AG04450 (cell line): Measurements from ENCODE around the gene RNF224. TPM values are rescaled to one million over a fixed set of nuclear protein-coding genes. Genes with fewer than 3 reads are reported as not detected.

Source experiments
- CTCF ChIA-PET: fragments of 300-600, 350-600 bp; formaldehyde crosslinking; extraction: SDS; loops from one replicate; lab custom pipeline; 2022; ENCODE audit warnings: antibody characterized with exemption, inconsistent platforms; lab: Charles Lee
- POLR2A ChIA-PET: fragments of 350-600 bp; formaldehyde crosslinking; extraction: SDS; loops from one replicate; lab custom pipeline; 2021; ENCODE audit warnings: antibody characterized with exemption, inconsistent platforms; lab: Yijun Ruan, JAX
- DNase-seq: peaks from one replicate; pipeline ENCODE4 v3.0.0-alpha.2; 2011; ENCODE audit warnings: low read depth, low spot score
- H3K27ac ChIP-seq: one replicate; pipeline ENCODE4 v1.5.1; 2012; ENCODE audit warnings: low read depth, low read length, control low read depth
- H3K27me3 ChIP-seq: one replicate; pipeline ENCODE4 v1.6.0; 2012; ENCODE audit warnings: low read length; ENCODE audit not compliant: control insufficient read depth, insufficient read depth
- H3K4me3 ChIP-seq: 2 replicates; pipeline ENCODE4 v1.5.1; 2011; ENCODE audit warnings: mild to moderate bottlenecking, low read depth, low read length, control low read depth
- H3K9me3 ChIP-seq: 2 replicates; pipeline ENCODE4 v1.5.1; 2012; ENCODE audit warnings: low read length; ENCODE audit not compliant: control insufficient read depth, insufficient read depth
- polyA plus RNA-seq: library from polyadenylated mRNA; depleted of rRNA; stranded (reverse); fragments of >200 nt; gene quantifications from 2 replicates; pipeline ENCODE4 v1.2.3, GENCODE V29; 2011
- TF ChIP-seq, protein P1 (sequence below): IDR thresholded peaks from 2 replicates; pipeline ENCODE4 v1.5.1; 2011; ENCODE audit warnings: low read depth, low read length, control low read depth, inconsistent platforms

The RNF224 gene
- polyA plus RNA-seq, 1 experiment, result not detected

DNA sequence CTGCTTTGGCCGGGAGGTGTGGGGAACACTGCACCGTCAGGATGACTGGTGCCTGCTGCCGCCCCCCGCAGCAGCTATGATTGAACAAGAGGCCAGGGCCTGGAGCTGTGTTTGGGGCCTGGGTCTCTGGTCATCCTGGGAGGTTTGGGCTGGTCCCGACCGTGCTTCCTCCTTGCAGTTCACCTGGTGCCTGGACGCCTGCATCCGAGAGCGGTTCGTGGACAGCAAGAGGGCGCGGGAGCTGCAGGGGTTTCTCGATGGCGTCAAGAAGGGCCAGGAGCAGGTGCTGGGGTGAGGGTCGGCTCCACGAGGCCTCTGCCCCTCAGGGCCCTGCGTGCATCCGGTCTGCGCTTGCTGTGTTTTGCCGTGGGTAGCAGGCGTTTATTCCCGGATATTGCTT, 36.8 kb downstream of the RNF224 start:
- CTCF ChIA-PET, result interaction anchor here (0.6 kb wide), 1 partner anchor 41 kb away, joined by 12 read pairs; no protein-coding TSS in a partner anchor

GRCh38 chr9:137265496-137266161, 38.3 kb downstream of the RNF224 start:
- H3K27ac ChIP-seq, result no peak overlapping the region
- H3K9me3 ChIP-seq, result no peaks in the 10 kb centered on the region; the same call in 1 of the 2 replicates
- H3K4me3 ChIP-seq, result no peak overlapping the region
- no peak for DNase-seq
- TF ChIP-seq, protein P1, sequence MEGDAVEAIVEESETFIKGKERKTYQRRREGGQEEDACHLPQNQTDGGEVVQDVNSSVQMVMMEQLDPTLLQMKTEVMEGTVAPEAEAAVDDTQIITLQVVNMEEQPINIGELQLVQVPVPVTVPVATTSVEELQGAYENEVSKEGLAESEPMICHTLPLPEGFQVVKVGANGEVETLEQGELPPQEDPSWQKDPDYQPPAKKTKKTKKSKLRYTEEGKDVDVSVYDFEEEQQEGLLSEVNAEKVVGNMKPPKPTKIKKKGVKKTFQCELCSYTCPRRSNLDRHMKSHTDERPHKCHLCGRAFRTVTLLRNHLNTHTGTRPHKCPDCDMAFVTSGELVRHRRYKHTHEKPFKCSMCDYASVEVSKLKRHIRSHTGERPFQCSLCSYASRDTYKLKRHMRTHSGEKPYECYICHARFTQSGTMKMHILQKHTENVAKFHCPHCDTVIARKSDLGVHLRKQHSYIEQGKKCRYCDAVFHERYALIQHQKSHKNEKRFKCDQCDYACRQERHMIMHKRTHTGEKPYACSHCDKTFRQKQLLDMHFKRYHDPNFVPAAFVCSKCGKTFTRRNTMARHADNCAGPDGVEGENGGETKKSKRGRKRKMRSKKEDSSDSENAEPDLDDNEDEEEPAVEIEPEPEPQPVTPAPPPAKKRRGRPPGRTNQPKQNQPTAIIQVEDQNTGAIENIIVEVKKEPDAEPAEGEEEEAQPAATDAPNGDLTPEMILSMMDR, result no peak
- CTCF ChIA-PET, result no interaction called here
- H3K27me3 ChIP-seq, result no peaks in the 10 kb centered on the region
- POLR2A ChIA-PET, result interaction anchor here (0.8 to 1.3 kb wide), 3 partner anchors 9 to 25 kb away, joined by 3 to 5 read pairs (median 3); partner anchors contain the start of gene TOR4A

More for the DNA sequence above, 36.8 kb downstream of the RNF224 start:
- H3K27ac ChIP-seq, result no peak overlapping the region
- no peak overlapping the region for H3K4me3 ChIP-seq
- TF ChIP-seq, protein P1, result no peak
- POLR2A ChIA-PET, result no interaction called here
- H3K27me3 ChIP-seq, result no peaks in the 10 kb centered on the region
- no peak for DNase-seq
- no peaks in the 10 kb centered on the region; the same call in 1 of the 2 replicates for H3K9me3 ChIP-seq

GRCh38 chr9:137266162-137266527, 38.8 kb downstream of the RNF224 start:
- Histone ChIP-seq H3K4me3 (no peak overlapping the region), H3K27ac (no peak overlapping the region), H3K9me3 (no peaks in the 10 kb centered on the region; the same call in 1 of the 2 replicates), H3K27me3 (no peaks in the 10 kb centered on the region)
- CTCF ChIA-PET, result no interaction called here
- TF ChIP-seq, protein P1, result no peak
- POLR2A ChIA-PET, result interaction anchor here (0.9 to 1.3 kb wide), 3 partner anchors 10 to 26 kb away, joined by 3 to 5 read pairs (median 3); partner anchors contain the start of genes TOR4A and TUBB4B
- DNase-seq, result no peak

GRCh38 chr9:137266585-137267453, 39.5 kb downstream of the RNF224 start:
- Histone ChIP-seq H3K27me3 (no peaks in the 10 kb centered on the region), H3K9me3 (no peaks in the 10 kb centered on the region; the same call in 1 of the 2 replicates), H3K4me3 (no peak overlapping the region), H3K27ac (no peak overlapping the region)
- no peak for DNase-seq
- ChIA-PET POLR2A (interaction anchor here (0.9 to 1.0 kb wide), 2 partner anchors 10 to 26 kb away, joined by 3 read pairs; partner anchors contain the start of gene TUBB4B), CTCF (no interaction called here)
- TF ChIP-seq, protein P1, result no peak
